PC-9 (cell line): Measurements from ENCODE around the gene MTMR3.

Experiments
- CTCF ChIP-seq: fragments of 200-600 bp; sonication (generic); conservative IDR thresholded peaks from 2 replicates; pipeline ENCODE4 v1.6.1; 2017; ENCODE audit warnings: mixed run types, antibody characterized with exemption, mild to moderate bottlenecking, moderate library complexity
- EZH2 ChIP-seq: fragments of 200-600 bp; sonication (generic); IDR thresholded peaks from 2 replicates; pipeline ENCODE4 v1.8.0; 2017; ENCODE audit warnings: antibody characterized with exemption, low read depth

- TF ChIP-seq EZH2 (no peak), CTCF (no peak)
These were observed 66.9 kb downstream of the MTMR3 start for GRCh38 chr22:29949872-29950271.
